ENCODE data around the gene IRF9.

Gene IRF9

DNA sequence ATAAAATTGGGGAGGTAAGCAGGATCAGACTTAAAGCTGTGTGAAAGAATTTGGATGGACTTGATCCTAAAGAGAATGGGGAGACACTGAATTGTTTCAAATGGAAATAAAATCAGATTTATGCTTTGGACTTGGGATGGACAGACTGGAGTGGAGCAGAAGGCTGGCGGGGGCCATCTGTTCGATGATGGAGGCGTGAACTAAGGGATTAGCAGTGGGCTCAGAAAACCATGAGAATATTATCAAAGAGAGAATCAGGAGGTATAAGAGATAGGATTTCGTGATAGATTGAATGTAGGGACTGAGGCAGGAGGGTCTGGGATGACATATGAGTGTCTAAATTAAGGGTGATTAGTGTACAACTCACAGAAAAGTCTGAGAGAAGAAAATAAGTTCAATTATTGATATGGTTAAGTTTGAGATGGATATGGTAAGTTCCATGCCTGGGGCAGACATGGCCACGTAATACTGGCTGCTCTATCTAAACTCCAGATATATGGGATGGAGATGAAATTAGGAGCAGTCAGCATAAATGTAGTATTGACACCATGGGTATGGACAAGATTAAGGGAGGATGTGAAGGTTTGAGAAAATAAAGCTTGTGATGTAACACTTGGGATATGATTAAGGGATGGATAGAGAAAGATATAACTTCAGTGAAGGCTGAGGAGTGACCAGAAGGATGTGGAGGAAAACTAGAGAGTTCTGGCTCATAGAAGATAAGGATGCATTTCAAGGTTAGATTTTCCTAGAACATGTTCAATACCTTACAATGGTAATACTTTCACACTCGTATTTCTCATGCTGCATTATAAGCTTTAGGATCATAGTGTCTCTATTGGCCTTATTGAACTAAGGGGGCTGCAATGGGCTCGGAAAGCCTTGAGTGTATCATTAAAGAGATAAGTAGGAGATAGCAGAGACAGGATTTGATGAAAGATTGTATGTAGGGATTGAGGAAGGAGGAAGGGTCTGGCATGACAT is 43.4 kb downstream of the IRF9 start:
- H3K9me3 ChIP-seq (ENCODE audit: insufficient read depth, low read length, severe bottlenecking) = peaks cover 5% of the 10 kb centered on the region
- no peak overlapping the region for H3K27ac ChIP-seq (ENCODE audit: low read length)
- no peak overlapping the region for H3K9ac ChIP-seq (ENCODE audit: low read depth, low read length)
- TF ChIP-seq, protein P1, sequence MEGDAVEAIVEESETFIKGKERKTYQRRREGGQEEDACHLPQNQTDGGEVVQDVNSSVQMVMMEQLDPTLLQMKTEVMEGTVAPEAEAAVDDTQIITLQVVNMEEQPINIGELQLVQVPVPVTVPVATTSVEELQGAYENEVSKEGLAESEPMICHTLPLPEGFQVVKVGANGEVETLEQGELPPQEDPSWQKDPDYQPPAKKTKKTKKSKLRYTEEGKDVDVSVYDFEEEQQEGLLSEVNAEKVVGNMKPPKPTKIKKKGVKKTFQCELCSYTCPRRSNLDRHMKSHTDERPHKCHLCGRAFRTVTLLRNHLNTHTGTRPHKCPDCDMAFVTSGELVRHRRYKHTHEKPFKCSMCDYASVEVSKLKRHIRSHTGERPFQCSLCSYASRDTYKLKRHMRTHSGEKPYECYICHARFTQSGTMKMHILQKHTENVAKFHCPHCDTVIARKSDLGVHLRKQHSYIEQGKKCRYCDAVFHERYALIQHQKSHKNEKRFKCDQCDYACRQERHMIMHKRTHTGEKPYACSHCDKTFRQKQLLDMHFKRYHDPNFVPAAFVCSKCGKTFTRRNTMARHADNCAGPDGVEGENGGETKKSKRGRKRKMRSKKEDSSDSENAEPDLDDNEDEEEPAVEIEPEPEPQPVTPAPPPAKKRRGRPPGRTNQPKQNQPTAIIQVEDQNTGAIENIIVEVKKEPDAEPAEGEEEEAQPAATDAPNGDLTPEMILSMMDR (IDR thresholded peaks at IDR 0.05; ENCODE audit: borderline replicate concordance, extremely low read depth, low read length, poor library complexity, severe bottlenecking) = no peak
- TF ChIP-seq EZH2 (IDR thresholded peaks at IDR 0.05; ENCODE audit: borderline replicate concordance, low read depth, low read length, severe bottlenecking) = no peak
- H3K4me2 ChIP-seq (ENCODE audit: insufficient read depth, low read length) = no peak overlapping the region
- no peaks in the 10 kb centered on the region for H3K27me3 ChIP-seq (ENCODE audit: insufficient read depth, low read length, poor library complexity)
- H3K79me2 ChIP-seq (ENCODE audit: insufficient read depth, low read length) = peaks cover 4% of the 10 kb centered on the region; the same call in 1 of the 2 replicates
- ATAC-seq (ENCODE audit: insufficient read depth, low read depth) = no peak
- no peaks in the 10 kb centered on the region for H3K4me1 ChIP-seq (ENCODE audit: insufficient read depth, low read length)
- no peak for DNase-seq
- no peak overlapping the region for H2AFZ ChIP-seq (ENCODE audit: low read depth, low read length)
- H4K20me1 ChIP-seq (ENCODE audit: insufficient read depth, low read length) = no peaks in the 10 kb centered on the region
- peaks cover 72% of the 10 kb centered on the region for H3K36me3 ChIP-seq (ENCODE audit: insufficient read depth, low read length)
- H3K4me3 ChIP-seq (ENCODE audit: low read depth in 1 of 2, low read length in 2 of 2) = no peak overlapping the region

DNA sequence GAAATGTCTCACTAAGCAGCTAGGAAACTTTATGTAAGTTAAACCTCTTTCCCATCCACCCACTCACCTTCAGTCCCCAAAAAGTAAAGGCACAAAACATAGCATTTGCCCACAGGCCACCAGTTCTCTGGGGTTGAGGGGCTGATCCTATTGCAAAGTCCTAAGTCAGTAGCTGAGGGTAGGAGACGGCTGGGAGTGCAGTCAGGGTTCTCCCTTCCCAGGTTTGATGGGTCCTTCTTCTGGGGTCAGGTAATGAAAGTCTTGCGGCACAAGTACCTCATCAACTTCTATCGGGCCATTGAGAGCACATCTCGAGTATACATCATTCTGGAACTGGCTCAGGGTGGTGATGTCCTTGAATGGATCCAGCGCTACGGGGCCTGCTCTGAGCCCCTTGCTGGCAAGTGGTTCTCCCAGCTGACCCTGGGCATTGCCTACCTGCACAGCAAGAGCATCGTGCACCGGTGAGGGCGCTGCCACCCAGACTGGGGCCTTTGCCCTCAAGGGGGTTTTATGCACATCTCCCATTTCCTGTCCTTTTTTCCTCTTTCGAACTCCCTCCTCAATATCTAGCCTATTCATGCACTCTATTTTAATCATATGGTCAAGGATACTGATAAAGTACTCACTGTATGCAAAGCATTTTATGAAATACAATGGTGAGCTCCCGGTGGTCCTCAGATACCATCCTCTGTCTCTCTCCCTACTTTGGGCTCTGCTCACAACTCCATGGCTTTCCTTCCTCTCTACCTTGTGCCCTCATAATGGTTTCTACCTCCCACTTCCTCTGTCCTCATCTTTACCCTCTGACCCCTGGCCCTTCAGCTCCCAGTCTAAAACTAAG is 45.4 kb downstream of the IRF9 start:
- peaks cover 4% of the 10 kb centered on the region for H3K4me1 ChIP-seq (ENCODE audit: insufficient read depth, low read length)
- peaks cover 79% of the 10 kb centered on the region for H3K36me3 ChIP-seq (ENCODE audit: insufficient read depth, low read length)
- ATAC-seq (ENCODE audit: insufficient read depth, low read depth) (no peak), DNase-seq (no peak)
- H3K4me3 ChIP-seq (ENCODE audit: low read depth in 1 of 2, low read length in 2 of 2) = no peak overlapping the region
- TF ChIP-seq, protein P1 (IDR thresholded peaks at IDR 0.05; ENCODE audit: borderline replicate concordance, extremely low read depth, low read length, poor library complexity, severe bottlenecking) = no peak
- TF ChIP-seq EZH2 (IDR thresholded peaks at IDR 0.05; ENCODE audit: borderline replicate concordance, low read depth, low read length, severe bottlenecking) = no peak
- no peaks in the 10 kb centered on the region for H3K27me3 ChIP-seq (ENCODE audit: insufficient read depth, low read length, poor library complexity)
- H3K27ac ChIP-seq (ENCODE audit: low read length) = no peak overlapping the region
- H3K9ac ChIP-seq (ENCODE audit: low read depth, low read length) = no peak overlapping the region
- H3K9me3 ChIP-seq (ENCODE audit: insufficient read depth, low read length, severe bottlenecking) = peaks cover 5% of the 10 kb centered on the region
- no peak overlapping the region for H3K4me2 ChIP-seq (ENCODE audit: insufficient read depth, low read length)
- H4K20me1 ChIP-seq (ENCODE audit: insufficient read depth, low read length) = no peaks in the 10 kb centered on the region
- H2AFZ ChIP-seq (ENCODE audit: low read depth, low read length) = no peak overlapping the region
- H3K79me2 ChIP-seq (ENCODE audit: insufficient read depth, low read length) = peaks cover 15% of the 10 kb centered on the region

DNA sequence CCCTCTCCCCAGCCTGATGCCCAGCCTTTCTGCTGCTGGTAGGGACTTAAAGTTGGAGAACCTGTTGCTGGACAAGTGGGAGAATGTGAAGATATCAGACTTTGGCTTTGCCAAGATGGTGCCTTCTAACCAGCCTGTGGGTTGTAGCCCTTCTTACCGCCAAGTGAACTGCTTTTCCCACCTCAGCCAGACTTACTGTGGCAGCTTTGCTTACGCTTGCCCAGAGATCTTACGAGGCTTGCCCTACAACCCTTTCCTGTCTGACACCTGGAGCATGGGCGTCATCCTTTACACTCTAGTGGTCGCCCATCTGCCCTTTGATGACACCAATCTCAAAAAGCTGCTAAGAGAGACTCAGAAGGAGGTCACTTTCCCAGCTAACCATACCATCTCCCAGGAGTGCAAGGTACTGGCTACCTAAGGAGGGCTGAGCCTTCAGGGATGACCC is 46.1 kb downstream of the IRF9 start:
- H2AFZ ChIP-seq (ENCODE audit: low read depth, low read length) = no peak overlapping the region
- peaks cover 3% of the 10 kb centered on the region for H3K9me3 ChIP-seq (ENCODE audit: insufficient read depth, low read length, severe bottlenecking)
- H4K20me1 ChIP-seq (ENCODE audit: insufficient read depth, low read length) = no peaks in the 10 kb centered on the region
- H3K36me3 ChIP-seq (ENCODE audit: insufficient read depth, low read length) = peaks cover 78% of the 10 kb centered on the region
- no peak overlapping the region for H3K4me2 ChIP-seq (ENCODE audit: insufficient read depth, low read length)
- DNase-seq = no peak
- H3K79me2 ChIP-seq (ENCODE audit: insufficient read depth, low read length) = peaks cover 18% of the 10 kb centered on the region
- H3K27me3 ChIP-seq (ENCODE audit: insufficient read depth, low read length, poor library complexity) = no peaks in the 10 kb centered on the region
- no peak overlapping the region for H3K27ac ChIP-seq (ENCODE audit: low read length)
- no peak overlapping the region for H3K4me3 ChIP-seq (ENCODE audit: low read depth in 1 of 2, low read length in 2 of 2)
- no peak overlapping the region for H3K9ac ChIP-seq (ENCODE audit: low read depth, low read length)
- TF ChIP-seq, protein P1 (IDR thresholded peaks at IDR 0.05; ENCODE audit: borderline replicate concordance, extremely low read depth, low read length, poor library complexity, severe bottlenecking) = no peak
- TF ChIP-seq EZH2 (IDR thresholded peaks at IDR 0.05; ENCODE audit: borderline replicate concordance, low read depth, low read length, severe bottlenecking) = no peak
- no peak for ATAC-seq (ENCODE audit: insufficient read depth, low read depth)
- peaks cover 11% of the 10 kb centered on the region for H3K4me1 ChIP-seq (ENCODE audit: insufficient read depth, low read length)
